Right ventricle myocardium inferior (tissue), 1 donor: ENCODE data around the gene RGS19. TPM values are rescaled to one million over a fixed set of nuclear protein-coding genes. Genes with fewer than 3 reads are reported as not detected.
A peak's percentile ranks its signal among the peaks of the same experiment; 100 is the strongest.

ENCODE experiments used
- ATAC-seq: fragments of 200-7000 bp; cut with Tn5 transposase; one replicate; pipeline ENCODE4 v1.9.1; 2020; ENCODE audit warnings: mild to moderate bottlenecking, moderate library complexity
- DNase-seq: peaks from one replicate; pipeline ENCODE4 v3.0.0; 2021; ENCODE audit errors: missing footprints
- intact Hi-C: fragments of 100-400 bp; cut with DNase I; formaldehyde crosslinking; loops from one replicate; pipeline ENCODE4 v1.11.0; 2022
- total RNA-seq: library from RNA; stranded (reverse); fragmentation: NEBNext Ultra II Directional; extraction: Animal tissue kit (Norgen Biotek cat#: 25700); gene quantifications from one replicate; pipeline ENCODE4 v1.2.1, GENCODE V29; 2021
- donor health status: DM: no; HTN: yes; CAD: no; lungs with severe emphysema.

Gene RGS19
- total RNA-seq, 1 donor from 2014 or later, result 6.6 TPM

GRCh38 chr20:64082126-64082731 is 2.9 kb upstream of the RGS19 start:
- DNase-seq (peak; percentile 45), ATAC-seq (no peak)
- intact Hi-C loops, result loop anchor here (2.0 to 5.0 kb wide), 2 partner anchors 39 to 105 kb away; partner anchors contain the start of gene SAMD10

- DNase-seq (peak; percentile 59), ATAC-seq (no peak)
- intact Hi-C loops, result loop anchor here (5.0 kb wide), 1 partner anchor 104 kb away; the partner anchor contains the start of gene SAMD10
Observed at GRCh38 chr20:64081624-64081964, 2.3 kb upstream of the RGS19 start.

DNA sequence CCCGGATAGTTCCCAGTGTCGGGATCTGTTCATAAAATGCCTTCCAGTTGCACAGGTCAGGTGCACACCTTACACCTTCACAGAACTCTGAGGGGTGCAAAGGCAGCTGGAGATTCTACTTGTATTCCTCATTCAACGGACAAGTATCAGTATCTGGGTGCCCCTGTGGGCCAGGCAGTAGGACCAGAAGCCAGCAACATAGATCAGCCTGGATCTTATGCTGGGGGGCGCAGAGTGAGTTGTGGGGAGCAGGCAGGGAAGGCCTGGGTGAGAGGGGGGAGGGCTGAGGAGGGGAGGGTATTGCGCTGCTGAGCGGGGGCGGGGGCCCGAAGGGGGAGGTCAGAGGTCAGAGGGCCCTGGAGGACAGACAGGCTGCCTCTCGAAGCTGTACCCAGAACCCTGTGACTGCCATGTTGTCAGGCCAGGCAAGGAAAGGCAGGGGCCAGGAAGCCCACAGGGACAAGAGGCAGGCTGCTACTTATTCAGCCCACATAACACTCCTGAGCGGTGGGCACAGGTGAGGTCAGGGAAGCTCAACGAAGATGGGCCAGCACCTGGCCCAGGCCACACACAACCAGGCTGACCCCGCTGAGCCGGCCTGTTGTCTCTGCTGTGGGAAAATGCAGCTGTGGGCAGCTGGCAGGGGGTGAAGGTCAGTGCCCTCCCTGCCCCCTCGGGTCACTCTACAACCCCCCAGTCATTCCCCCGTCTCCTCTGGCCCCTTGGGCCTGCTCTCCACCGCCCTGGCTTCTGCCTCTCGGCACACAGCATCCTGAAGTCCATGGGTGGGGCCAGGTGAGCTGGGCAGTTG is 1.7 kb upstream of the RGS19 start:
- ATAC-seq (no peak), DNase-seq (peak; percentile 27)
- intact Hi-C loops, result loop anchor here (5.0 kb wide), 1 partner anchor 104 kb away; the partner anchor contains the start of gene SAMD10

GRCh38 chr20:64080013-64080812 is 895 bp upstream of the RGS19 start, which contains the start of gene OPRL1:
Gene OPRL1, plus strand, starts transcription at chr20:64080082. Its CDS starts 12,639 bp downstream, at chr20:64092721.
- intact Hi-C loops, result loop anchor here (5.0 kb wide), 1 partner anchor 103 kb away; the partner anchor contains the start of gene SAMD10
- ATAC-seq (peak; percentile 6), DNase-seq (peak; percentile 72)

DNA sequence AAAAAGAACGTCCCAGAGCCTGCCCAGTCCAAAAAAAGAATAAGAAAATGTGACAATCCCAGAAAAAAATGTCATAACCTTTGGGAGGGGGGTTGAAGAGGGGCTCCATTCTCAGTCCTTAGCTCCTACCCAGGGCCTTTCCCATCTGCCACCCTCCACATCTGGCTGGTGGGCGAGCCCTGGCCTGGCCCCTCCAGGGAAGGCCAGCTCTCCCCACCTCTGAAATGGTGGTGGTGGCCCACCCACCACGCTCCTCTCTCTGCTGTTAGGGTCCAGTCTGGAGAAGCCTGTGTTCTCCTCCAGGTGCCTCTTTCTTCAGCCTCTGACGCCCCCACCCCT is 415 bp downstream of the RGS19 start:
- DNase-seq, result no peak
- intact Hi-C loops, result no loop called here
- no peak for ATAC-seq

DNA sequence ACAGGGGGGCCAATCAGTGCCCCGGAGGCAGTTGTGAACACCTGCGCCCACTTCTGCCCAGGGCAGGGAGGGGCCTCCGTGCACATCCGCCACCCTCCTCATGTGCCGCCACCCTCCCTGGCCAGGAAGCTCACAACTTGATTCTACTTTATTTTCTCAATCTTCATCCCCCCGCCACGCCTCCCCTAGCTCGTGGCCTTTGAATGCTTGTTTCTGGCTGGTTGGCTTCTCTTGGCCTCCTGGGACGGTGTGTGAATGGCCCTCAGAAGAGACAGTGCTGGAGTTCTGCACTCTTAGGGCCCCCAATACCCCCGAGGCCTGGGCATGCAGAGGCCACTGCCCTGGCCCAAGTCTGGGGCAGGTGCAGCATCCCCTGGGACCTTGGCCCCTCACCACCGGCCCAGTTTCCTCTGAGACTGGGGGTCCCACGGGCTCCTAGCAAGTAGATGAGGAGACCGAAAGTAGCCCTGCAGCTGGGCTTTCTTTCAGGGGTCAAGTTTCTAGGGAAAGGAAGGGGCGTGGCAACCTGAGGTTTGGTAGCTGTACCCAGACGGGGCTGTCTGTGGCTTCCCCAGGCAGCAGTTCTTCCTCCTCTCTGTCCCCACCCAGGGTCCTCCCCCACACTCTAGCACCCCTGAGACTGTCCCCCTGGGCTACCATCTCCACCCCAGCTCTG is 1.3 kb downstream of the RGS19 start:
- DNase-seq (peak; percentile 83), ATAC-seq (no peak)
- intact Hi-C loops, result no loop called here

DNA sequence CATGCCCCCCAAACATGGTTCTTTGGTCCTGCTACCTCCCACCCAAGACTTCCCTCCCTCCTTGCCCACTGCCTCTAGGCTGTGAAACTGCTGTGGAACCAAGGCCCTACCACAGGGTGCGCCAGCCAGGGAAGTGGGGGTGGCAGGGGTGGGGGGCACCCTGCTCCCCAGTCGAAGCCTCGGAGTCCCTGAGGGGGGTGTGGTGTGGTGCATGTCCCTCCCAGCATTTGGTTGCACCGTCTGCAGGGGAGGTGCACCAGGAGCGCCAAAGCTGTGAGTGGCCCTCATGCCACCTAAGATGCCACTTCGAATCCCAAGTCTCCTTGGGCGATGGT is 1.8 kb downstream of the RGS19 start:
- ATAC-seq, result no peak
- intact Hi-C loops, result no loop called here
- no peak for DNase-seq

DNA sequence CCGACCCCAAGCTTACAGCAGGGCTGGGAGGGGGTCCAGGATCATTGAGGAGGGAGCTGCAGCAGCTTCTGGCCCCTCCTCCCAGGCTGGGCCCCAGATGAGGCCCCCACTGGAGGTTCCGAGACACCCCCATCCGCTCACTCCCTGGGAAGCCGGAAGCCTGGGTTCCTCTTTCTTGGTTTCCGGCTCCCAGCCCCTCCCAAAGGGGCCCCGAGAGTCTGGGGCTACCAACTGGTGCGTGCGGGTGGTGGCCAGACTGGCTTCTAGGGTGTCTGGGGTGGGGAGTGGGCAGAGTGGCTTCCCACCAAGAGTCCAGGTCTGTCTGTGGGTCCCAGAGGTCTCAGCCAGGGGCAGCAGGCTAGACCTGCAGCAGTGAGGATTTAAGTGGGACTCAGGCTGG is 2.2 kb downstream of the RGS19 start:
- intact Hi-C loops, result no loop called here
- DNase-seq (peak; percentile 83), ATAC-seq (no peak)

DNA sequence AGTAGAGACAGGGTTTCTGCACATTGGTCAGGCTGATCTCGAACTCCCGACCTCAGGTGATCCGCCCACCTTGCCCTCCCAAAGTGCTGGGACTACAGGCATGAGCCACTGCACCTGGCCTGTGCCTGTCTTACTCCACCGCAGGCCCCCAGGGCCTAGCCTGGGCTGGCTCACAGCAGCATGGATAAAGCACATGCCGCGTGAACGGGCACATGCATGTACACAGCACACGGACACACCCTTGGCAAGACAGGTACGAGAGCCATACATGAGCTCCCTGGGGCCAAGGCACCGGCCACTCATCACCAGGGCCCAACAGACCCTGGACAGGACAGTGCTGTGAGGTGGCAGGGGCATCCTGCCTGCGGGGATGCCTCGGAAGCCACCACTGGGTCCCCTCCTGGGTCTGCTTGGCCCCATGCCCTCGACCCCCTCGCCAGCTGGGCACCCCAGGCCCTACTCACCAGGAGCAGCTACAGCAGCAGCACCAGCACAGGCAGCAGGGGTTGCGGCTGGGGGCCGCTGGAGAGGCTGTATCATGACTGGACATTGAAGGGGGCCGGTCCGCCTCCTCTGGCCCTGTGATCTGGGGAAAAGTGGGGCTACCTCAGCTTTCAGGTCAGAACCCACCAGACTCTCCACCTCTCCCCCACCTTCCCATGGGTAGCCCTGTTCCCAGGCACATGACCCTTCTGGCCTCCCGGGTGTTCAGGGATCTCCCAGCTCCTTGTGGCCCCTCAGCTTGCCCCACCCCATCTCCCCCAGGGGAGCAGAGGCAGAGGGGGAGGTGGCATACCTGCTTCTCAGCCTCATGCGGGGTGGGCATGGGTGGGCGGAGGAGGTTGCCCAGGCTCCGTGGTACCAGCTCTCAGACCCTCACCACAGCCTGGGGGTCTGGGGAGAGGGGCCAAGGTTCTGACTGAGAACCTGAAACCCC is 3.0 kb downstream of the RGS19 start:
- intact Hi-C loops, result no loop called here
- ATAC-seq, result no peak
- peak; percentile 56 for DNase-seq

- intact Hi-C loops, result no loop called here
- DNase-seq (peak; percentile 68), ATAC-seq (no peak)
Observed at GRCh38 chr20:64075556-64075955, 3.8 kb downstream of the RGS19 start.

- DNase-seq (no peak), ATAC-seq (no peak)
- intact Hi-C loops, result no loop called here
Observed at GRCh38 chr20:64074963-64075362, 4.4 kb downstream of the RGS19 start.

- ATAC-seq (no peak), DNase-seq (peak; percentile 67)
- intact Hi-C loops, result no loop called here
Observed at GRCh38 chr20:64074184-64074789, 5.0 kb downstream of the RGS19 start.

GRCh38 chr20:64073476-64074183 is 5.7 kb downstream of the RGS19 start:
- ATAC-seq (no peak), DNase-seq (peak; percentile 66)
- intact Hi-C loops, result no loop called here

- no peak for ATAC-seq
- DNase-seq, result peak; percentile 42
- intact Hi-C loops, result no loop called here
Observed at GRCh38 chr20:64072498-64073063, 6.7 kb downstream of the RGS19 start.

DNA sequence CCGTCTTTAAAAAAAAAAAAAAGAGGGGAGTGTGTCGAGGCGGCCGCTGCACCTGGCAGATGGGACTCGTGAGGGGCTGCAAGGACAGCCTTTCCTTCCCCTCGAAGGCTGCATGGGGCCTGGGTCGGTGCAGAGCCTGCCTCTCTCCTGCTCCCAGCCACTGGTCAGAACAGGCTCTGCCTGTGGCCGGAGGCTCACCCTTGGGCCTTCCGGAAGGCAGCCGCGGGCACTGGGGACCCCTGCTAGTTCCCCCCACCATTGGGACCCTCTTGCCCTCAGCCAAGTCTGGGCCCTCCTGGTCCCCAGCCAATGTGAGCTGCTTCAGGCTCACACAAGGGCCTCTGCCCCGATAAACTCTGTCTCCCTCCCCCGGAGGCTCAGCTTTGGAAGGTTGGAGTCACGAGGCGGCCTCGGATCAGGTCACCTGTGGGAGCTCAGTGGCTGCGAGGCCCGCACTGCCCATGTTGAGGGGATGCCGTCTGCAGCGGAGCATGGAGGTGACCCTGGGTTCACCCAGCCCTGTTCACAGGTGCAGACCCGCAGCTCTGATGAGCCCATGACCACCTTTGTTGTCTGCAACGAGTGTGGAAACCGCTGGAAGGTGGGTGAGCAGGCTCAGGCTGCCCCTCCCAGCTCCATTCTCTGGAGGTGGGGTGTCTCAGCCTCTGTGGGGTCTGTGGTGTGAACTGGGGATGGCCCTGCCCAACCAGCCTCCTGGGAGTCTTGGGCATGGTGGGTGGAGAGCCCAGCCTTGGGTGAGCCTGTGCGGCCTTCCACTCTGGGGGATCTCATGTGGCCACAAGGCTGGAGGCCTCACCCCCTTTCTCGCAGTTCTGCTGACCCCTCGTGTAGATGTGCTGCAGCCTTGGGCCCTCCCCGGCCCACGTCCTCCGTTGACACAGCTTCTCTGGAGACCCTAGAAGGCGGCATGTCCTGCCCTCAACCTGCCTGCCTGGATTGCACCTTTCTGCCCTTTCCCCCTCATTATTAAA is 7.7 kb downstream of the RGS19 start:
- no peak for ATAC-seq

More for the DNA sequence above, 7.7 kb downstream of the RGS19 start:
- intact Hi-C loops, result no loop called here
- peak; percentile 58 for DNase-seq
